Liver (tissue), 9 donors: ENCODE results near the gene SIGLEC12. TPM values are rescaled to one million over a fixed set of nuclear protein-coding genes. Genes with fewer than 3 reads are reported as not detected.
A peak's percentile ranks its signal among the peaks of the same experiment; 100 is the strongest.

Source experiments
- DNase-seq: peaks from one replicate; pipeline ENCODE4 v3.0.0-alpha.2; 2017; ENCODE audit warnings: low spot score
- H3K27ac ChIP-seq, 2 donors: one replicate each; pipeline ENCODE4 v1.7.0; 2013; ENCODE audit warnings: inconsistent platforms in 2 of 2, low read length in 2 of 2, control low read depth in 1 of 2, low read depth in 1 of 2, mild to moderate bottlenecking in 1 of 2
- H3K27me3 ChIP-seq, 4 donors: one replicate each; pipeline versions ENCODE4 v1.6.1 to v1.7.0; 2013; ENCODE audit warnings: low read length in 3 of 4, inconsistent platforms in 1 of 4, mild to moderate bottlenecking in 1 of 4, moderate library complexity in 1 of 4; ENCODE audit not compliant: control insufficient read depth in 4 of 4, insufficient read depth in 4 of 4
- H3K36me3 ChIP-seq, 4 donors: one replicate each; pipeline versions ENCODE4 v1.6.1 to v1.7.0; 2013; ENCODE audit warnings: low read length in 3 of 4, mild to moderate bottlenecking in 3 of 4, low read depth in 1 of 4, moderate library complexity in 1 of 4; ENCODE audit not compliant: control insufficient read depth in 4 of 4, insufficient read depth in 3 of 4
- H3K4me1 ChIP-seq, 4 donors: one replicate each; pipeline versions ENCODE4 v1.6.1 to v1.7.0; 2013; ENCODE audit warnings: low read length in 3 of 4, mild to moderate bottlenecking in 3 of 4, moderate library complexity in 1 of 4; ENCODE audit not compliant: control insufficient read depth in 4 of 4, insufficient read depth in 4 of 4
- H3K4me3 ChIP-seq, 3 donors: one replicate each; pipeline versions ENCODE4 v1.6.1 to v1.7.0; 2013; ENCODE audit warnings: low read length in 3 of 3, control low read depth in 1 of 3, low read depth in 1 of 3, mild to moderate bottlenecking in 1 of 3
- H3K9ac ChIP-seq, 2 donors: one replicate each; pipeline ENCODE4 v1.7.0; 2013; ENCODE audit warnings: low read length in 2 of 2, mild to moderate bottlenecking in 2 of 2, moderate library complexity in 2 of 2, control low read depth in 1 of 2, low read depth in 1 of 2
- H3K9me3 ChIP-seq, 4 donors: one replicate each; pipeline versions ENCODE4 v1.6.1 to v1.7.0; 2013; ENCODE audit warnings: low read length in 3 of 4; ENCODE audit not compliant: control insufficient read depth in 4 of 4
- CTCF ChIP-seq: fragments of 150-350 bp; IDR thresholded peaks from 2 replicates; pipeline ENCODE4 v1.5.1; 2017; ENCODE audit warnings: improper control_type of control experiment, low read depth, low read length; ENCODE audit not compliant: missing input control
- EGR1 ChIP-seq, 2 donors: IDR thresholded peaks; 2 replicates each; pipeline ENCODE4 v1.6.1; 2016 to 2018; ENCODE audit warnings: antibody characterized with exemption in 2 of 2, low read depth in 2 of 2
- FOXA1 ChIP-seq: IDR thresholded peaks from 2 replicates; pipeline ENCODE4 v1.6.1; 2016; ENCODE audit warnings: antibody characterized with exemption
- HNF4A ChIP-seq, 2 donors: conservative IDR thresholded peaks; 2 replicates each; pipeline ENCODE4 v1.6.1; 2016; ENCODE audit warnings: antibody characterized with exemption in 2 of 2, mild to moderate bottlenecking in 2 of 2
- HNF4G ChIP-seq: IDR thresholded peaks from 2 replicates; pipeline ENCODE4 v1.6.1; 2016; ENCODE audit warnings: antibody characterized with exemption
- JUND ChIP-seq, 2 donors: IDR thresholded peaks; 2 replicates each; pipeline ENCODE4 v1.6.1; 2016; ENCODE audit warnings: antibody characterized with exemption in 2 of 2
- NR2F2 ChIP-seq: IDR thresholded peaks from 2 replicates; pipeline ENCODE4 v1.6.1; 2016; ENCODE audit warnings: antibody characterized with exemption
- REST ChIP-seq: IDR thresholded peaks from 2 replicates; pipeline ENCODE4 v1.6.1; 2016; ENCODE audit warnings: antibody characterized with exemption, mild to moderate bottlenecking
- RXRA ChIP-seq, 2 donors: IDR thresholded peaks; 2 replicates each; pipeline ENCODE4 v1.6.1; 2017 to 2018; ENCODE audit warnings: antibody characterized with exemption in 2 of 2, mild to moderate bottlenecking in 1 of 2
- TAF1 ChIP-seq: conservative IDR thresholded peaks from 2 replicates; pipeline ENCODE4 v1.6.1; 2016; ENCODE audit warnings: antibody characterized with exemption, mild to moderate bottlenecking
- YY1 ChIP-seq: IDR thresholded peaks from 2 replicates; pipeline ENCODE4 v1.6.1; 2016; ENCODE audit warnings: antibody characterized with exemption, mild to moderate bottlenecking
- WGBS: extraction: QIAGEN DNeasy Blood & Tissue Kit; methylation state at CpG from one replicate; pipeline ENCODE4 v1.1.7; 2013; 5-methylcytosine and 5-hydroxymethylcytosine counted together
- polyA plus RNA-seq, 2 donors: library from polyadenylated mRNA; stranded (reverse) in 1 of 2; unstranded in 1 of 2; fragments of 200-250 nt in 1 of 2; fragments of >200 nt in 1 of 2; fragmentation: Nextera tagmentation in 1 of 2; extraction: Ambion mirVana in 1 of 2; gene quantifications; one replicate each; pipeline versions ENCODE4 v1.2.1 to v1.2.3, GENCODE V29; 2013 to 2015
- total RNA-seq, 2 donors: library from RNA; depleted of rRNA; stranded (reverse); fragments of >200 nt; gene quantifications; one replicate each; pipeline ENCODE4 v1.2.3, GENCODE V29; 2014
- TF ChIP-seq, protein P1 (sequence below): IDR thresholded peaks from 2 replicates; pipeline ENCODE4 v1.6.1; 2016; ENCODE audit warnings: antibody characterized with exemption
- TF ChIP-seq, protein P2 (sequence below): IDR thresholded peaks from 2 replicates; pipeline ENCODE4 v1.6.1; 2016; ENCODE audit warnings: antibody characterized with exemption
- donor health status: healthy.
- donor health status: healthy.
- donor health status: healthy.
- donor health status: healthy.
- donor health status: healthy.

Gene SIGLEC12
- total and polyA plus RNA-seq, 4 donors = 0.05 to 5.0 (median 0.52) TPM

GRCh38 chr19:51469629-51470028 is 32.0 kb downstream of the SIGLEC12 start (continued):
- TF ChIP-seq CTCF = no peak
- TF ChIP-seq, protein P1, sequence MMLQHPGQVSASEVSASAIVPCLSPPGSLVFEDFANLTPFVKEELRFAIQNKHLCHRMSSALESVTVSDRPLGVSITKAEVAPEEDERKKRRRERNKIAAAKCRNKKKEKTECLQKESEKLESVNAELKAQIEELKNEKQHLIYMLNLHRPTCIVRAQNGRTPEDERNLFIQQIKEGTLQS = no peak
- TF ChIP-seq HNF4A (conservative IDR thresholded peaks at IDR 0.05) = no peak
- no peak for TF ChIP-seq EGR1 (IDR thresholded peaks at IDR 0.05; ENCODE audit: low read depth in 2 of 2)
- TF ChIP-seq HNF4G = no peak

DNA sequence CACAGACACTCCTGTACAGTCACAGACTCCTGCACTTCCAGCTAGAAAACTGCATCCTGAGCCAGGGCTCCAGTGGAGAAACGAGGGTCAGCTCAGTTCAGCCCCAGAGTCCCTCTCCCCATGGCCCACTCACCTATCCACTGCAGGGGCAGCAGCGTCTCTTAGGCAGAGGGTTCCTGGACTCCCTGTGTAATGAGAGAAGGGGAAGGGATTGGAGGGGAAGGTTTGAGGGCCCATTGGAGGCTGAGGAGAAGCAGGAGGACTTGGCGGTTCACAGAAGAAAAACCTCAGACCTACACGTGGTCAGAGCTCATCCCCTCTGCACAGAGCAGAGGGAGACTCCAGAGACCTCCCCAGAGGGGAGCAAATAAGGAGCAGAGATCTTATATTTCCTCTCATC is 32.4 kb downstream of the SIGLEC12 start:
- H3K9me3 ChIP-seq = no peaks in the 10 kb centered on the region
- 51% methylated on average over 4 of the region's 4 CpGs for WGBS
- H3K27ac ChIP-seq = no peak overlapping the region
- TF ChIP-seq, protein P1 = no peak
- TF ChIP-seq, protein P2, sequence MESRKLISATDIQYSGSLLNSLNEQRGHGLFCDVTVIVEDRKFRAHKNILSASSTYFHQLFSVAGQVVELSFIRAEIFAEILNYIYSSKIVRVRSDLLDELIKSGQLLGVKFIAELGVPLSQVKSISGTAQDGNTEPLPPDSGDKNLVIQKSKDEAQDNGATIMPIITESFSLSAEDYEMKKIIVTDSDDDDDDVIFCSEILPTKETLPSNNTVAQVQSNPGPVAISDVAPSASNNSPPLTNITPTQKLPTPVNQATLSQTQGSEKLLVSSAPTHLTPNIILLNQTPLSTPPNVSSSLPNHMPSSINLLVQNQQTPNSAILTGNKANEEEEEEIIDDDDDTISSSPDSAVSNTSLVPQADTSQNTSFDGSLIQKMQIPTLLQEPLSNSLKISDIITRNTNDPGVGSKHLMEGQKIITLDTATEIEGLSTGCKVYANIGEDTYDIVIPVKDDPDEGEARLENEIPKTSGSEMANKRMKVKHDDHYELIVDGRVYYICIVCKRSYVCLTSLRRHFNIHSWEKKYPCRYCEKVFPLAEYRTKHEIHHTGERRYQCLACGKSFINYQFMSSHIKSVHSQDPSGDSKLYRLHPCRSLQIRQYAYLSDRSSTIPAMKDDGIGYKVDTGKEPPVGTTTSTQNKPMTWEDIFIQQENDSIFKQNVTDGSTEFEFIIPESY = no peak
- TF ChIP-seq HNF4G (no peak), EGR1 (IDR thresholded peaks at IDR 0.05; ENCODE audit: low read depth in 2 of 2) (no peak), JUND (IDR thresholded peaks at IDR 0.05) (no peak), REST (no peak), HNF4A (conservative IDR thresholded peaks at IDR 0.05) (no peak), YY1 (no peak), NR2F2 (no peak), FOXA1 (no peak), TAF1 (no peak), RXRA (IDR thresholded peaks at IDR 0.05) (no peak)
- no peaks in the 10 kb centered on the region for H3K4me1 ChIP-seq
- peak; percentile 5 for DNase-seq
- H3K4me3 ChIP-seq = no peak overlapping the region
- no peaks in the 10 kb centered on the region for H3K36me3 ChIP-seq
- no peaks in the 10 kb centered on the region for H3K27me3 ChIP-seq
- no peak overlapping the region for H3K9ac ChIP-seq

GRCh38 chr19:51468545-51468920 is 33.1 kb downstream of the SIGLEC12 start:
- H3K27me3 ChIP-seq = no peaks in the 10 kb centered on the region
- DNase-seq = peak; percentile 9
- no peaks in the 10 kb centered on the region for H3K36me3 ChIP-seq
- no peak overlapping the region for H3K27ac ChIP-seq
- no peaks in the 10 kb centered on the region for H3K4me1 ChIP-seq
- H3K9me3 ChIP-seq = no peaks in the 10 kb centered on the region
- H3K4me3 ChIP-seq = no peak overlapping the region
- TF ChIP-seq FOXA1 = no peak
- 58% methylated on average over 2 of the region's 2 CpGs for whole genome bisulfite sequencing
- H3K9ac ChIP-seq = no peak overlapping the region
